ENCODE results near the gene DIAPH3. TPM values are rescaled to one million over a fixed set of nuclear protein-coding genes. Genes with fewer than 3 reads are reported as not detected.
A peak's percentile ranks its signal among the peaks of the same experiment; 100 is the strongest.

Gene DIAPH3
- total and polyA plus RNA-seq, 2 of the 4 experiments (the other 2 are of a cell fraction), result 8.9 to 9.3 TPM

DNA sequence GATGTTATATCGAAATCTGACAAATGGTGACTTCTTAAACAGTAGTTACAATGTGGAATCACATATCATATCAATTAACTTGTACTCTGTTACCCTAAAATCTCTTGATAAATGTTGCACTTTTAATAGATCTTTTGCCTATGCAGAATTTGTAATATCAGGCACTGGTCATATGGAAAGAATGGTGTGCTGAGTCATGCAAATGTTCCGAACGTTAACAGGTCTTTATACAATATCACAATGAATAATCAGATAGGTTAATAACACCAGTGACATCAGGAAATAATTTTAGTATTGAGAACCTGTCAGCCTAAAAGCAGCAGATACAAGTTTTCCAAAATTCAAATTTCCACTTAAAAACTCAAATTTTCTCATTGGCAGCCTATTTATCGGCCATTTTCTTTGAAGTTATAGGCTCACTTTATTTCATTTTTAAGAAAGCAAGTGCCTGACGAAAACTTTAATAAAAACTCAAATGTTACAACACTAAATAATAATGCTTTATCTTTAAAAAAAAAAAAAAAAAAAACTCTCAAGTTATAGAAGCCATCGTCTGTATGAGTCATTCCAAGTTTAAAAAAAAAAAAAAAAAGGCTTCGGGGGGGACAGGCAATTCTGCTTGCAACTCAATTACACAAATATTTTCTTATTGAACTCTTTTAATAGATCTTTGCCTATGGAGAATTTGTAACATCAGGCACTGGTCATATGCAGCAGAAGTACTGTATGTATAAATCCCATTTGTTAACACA, 180.9 kb downstream of the DIAPH3 start:
- no peaks in the 10 kb centered on the region for H3K9me1 ChIP-seq (ENCODE audit: insufficient read depth, low read length)
- BruUV-seq (replicated peaks), result no TSS peak
- no peak overlapping the region for H3K4ac ChIP-seq (ENCODE audit: low read depth, low read length)
- in situ Hi-C loops (cut with MboI; ENCODE audit: low sequenced_read_pairs), result no loop called here
- H4K20me1 ChIP-seq (ENCODE audit: insufficient read depth, low read length), result no peaks in the 10 kb centered on the region
- peak; percentile 80 for TF ChIP-seq NFE2L2 (IDR thresholded peaks at IDR 0.05; ENCODE audit: low read depth, low read length)
- no peak for TF ChIP-seq MXI1 (IDR thresholded peaks at IDR 0.05; ENCODE audit: borderline replicate concordance, low read depth, low read length)
- peak; percentile 47 for TF ChIP-seq MAFK (IDR thresholded peaks at IDR 0.05; ENCODE audit: low read depth, low read length)
- DNase-seq (peak; percentile 38), ATAC-seq (ENCODE audit: low read depth) (no peak)
- H2BK20ac ChIP-seq (ENCODE audit: low read depth, low read length), result no peak overlapping the region
- H3K27ac ChIP-seq (ENCODE audit: insufficient read depth, low read length), result no peak overlapping the region
- H3K36me3 ChIP-seq (ENCODE audit: control insufficient read depth, insufficient read depth, low read length), result no peaks in the 10 kb centered on the region
- H3K9me3 ChIP-seq (ENCODE audit: control insufficient read depth, insufficient read depth, low read length), result no peaks in the 10 kb centered on the region
- H2BK120ac ChIP-seq (ENCODE audit: low read depth, low read length), result no peak overlapping the region
- no peak overlapping the region for H3K9ac ChIP-seq (ENCODE audit: low read depth, low read length)
- H4K5ac ChIP-seq (ENCODE audit: low read depth, low read length), result no peak overlapping the region
- ChIA-PET POLR2A (ENCODE audit: unreplicated experiment) (no interaction called here), CTCF (no interaction called here)
- no peak overlapping the region for H4K8ac ChIP-seq (ENCODE audit: low read depth in 2 of 2, low read length in 2 of 2)
- H2BK5ac ChIP-seq (ENCODE audit: low read depth, low read length, poor library complexity, severe bottlenecking), result peak overlapping the region; percentile 8
- H3K23ac ChIP-seq (ENCODE audit: low read depth, low read length), result no peak overlapping the region
- H2AFZ ChIP-seq (replicated peaks; ENCODE audit: low read length, poor library complexity), result no peak overlapping the region
- intact Hi-C loops (cut with micrococcal nuclease), result no loop called here
- H3K4me1 ChIP-seq (ENCODE audit: control insufficient read depth, insufficient read depth, low read length), result 0 out of 2 replicates have a peak, but pooled peaks cover 2% of the 10 kb centered on the region
- H3K18ac ChIP-seq (ENCODE audit: low read depth, low read length), result no peak overlapping the region
- dilution Hi-C loops (cut with HindIII; ENCODE audit: low sequenced_read_pairs, unreplicated experiment), result no loop called here
- no peak overlapping the region for H4K91ac ChIP-seq (ENCODE audit: insufficient read depth, low read depth, low read length)
- H3K56ac ChIP-seq (ENCODE audit: extremely low read depth, insufficient read depth, low read length), result no peak overlapping the region
- WGBS, 2 experiments (ENCODE audit: extremely low coverage in 2 of 2, insufficient read length in 1 of 2), result no CpG with 5 or more reads among the region's 7 CpGs
- H3K27me3 ChIP-seq (ENCODE audit: control insufficient read depth, insufficient read depth, low read length), result no peaks in the 10 kb centered on the region
- no peaks in the 10 kb centered on the region; a peak in 1 of 4 replicates for H3K79me1 ChIP-seq (ENCODE audit: low read depth in 1 of 2, low read length in 2 of 2)
- H3K14ac ChIP-seq (replicated peaks; ENCODE audit: low read depth, low read length), result no peak overlapping the region
- H3K4me2 ChIP-seq (ENCODE audit: low read depth, low read length), result peak overlapping the region; percentile 62
- no peak overlapping the region for H2AK9ac ChIP-seq (replicated peaks; ENCODE audit: low read depth, low read length, poor library complexity)
- H3K4me3 ChIP-seq (ENCODE audit: insufficient read depth, low read depth, low read length), result peak overlapping the region; percentile 18; the same call in 1 of the 2 replicates
- no peak overlapping the region for H2BK15ac ChIP-seq (ENCODE audit: low read depth, low read length)
- H2AK5ac ChIP-seq (ENCODE audit: low read depth, low read length), result no peak overlapping the region
